AG08396 (cell line): ENCODE results near the gene MAP2K2.
"Not testable (repeated sequence)": the region's sequence is repeated elsewhere in the genome, so short reads cannot be mapped to it uniquely, and the experiment has no call there.

Source experiments
- DNase-seq: peaks from one replicate; pipeline ENCODE4 v3.0.0; 2012; ENCODE audit warnings: low spot score, mixed read lengths

MAP2K2 gene

GRCh38 chr19:4123615-4124568, at the start of gene MAP2K2:
TSS of gene MAP2K2 (minus strand) at chr19:4124122. CDS start at chr19:4123875, 247 bp downstream.
- peak; percentile 99 for DNase-seq

GRCh38 chr19:4172861-4173473, 49.0 kb upstream of the MAP2K2 start:
- peak; percentile 82 for DNase-seq

GRCh38 chr19:4171676-4172075, 47.8 kb upstream of the MAP2K2 start:
- DNase-seq = no peak

- no peak for DNase-seq
Observed at GRCh38 chr19:4164262-4164661, 40.3 kb upstream of the MAP2K2 start.

- DNase-seq = no peak
Observed at GRCh38 chr19:4161415-4162077, 37.6 kb upstream of the MAP2K2 start.

GRCh38 chr19:4157971-4158370, 34.0 kb upstream of the MAP2K2 start:
- not testable (repeated sequence) for DNase-seq

GRCh38 chr19:4157164-4157563, 33.2 kb upstream of the MAP2K2 start:
- no peak for DNase-seq

- DNase-seq = no peak
Observed at GRCh38 chr19:4154571-4155312, 30.8 kb upstream of the MAP2K2 start.

GRCh38 chr19:4152241-4152998, 28.5 kb upstream of the MAP2K2 start:
- DNase-seq = no peak

GRCh38 chr19:4151623-4152022, 27.7 kb upstream of the MAP2K2 start:
- DNase-seq = no peak

GRCh38 chr19:4149518-4150288, 25.8 kb upstream of the MAP2K2 start:
- no peak for DNase-seq

GRCh38 chr19:4144666-4145249, 20.8 kb upstream of the MAP2K2 start:
- peak; percentile 61 for DNase-seq

GRCh38 chr19:4142916-4143315, 19.0 kb upstream of the MAP2K2 start:
- DNase-seq = not testable (repeated sequence)

- peak; percentile 80 for DNase-seq
Observed at GRCh38 chr19:4140237-4140711, 16.4 kb upstream of the MAP2K2 start.

- DNase-seq = peak; percentile 74
Observed at GRCh38 chr19:4139614-4140236, 15.8 kb upstream of the MAP2K2 start.

- DNase-seq = no peak
Observed at GRCh38 chr19:4138445-4138844, 14.5 kb upstream of the MAP2K2 start.

- no peak for DNase-seq
Observed at GRCh38 chr19:4136680-4137088, 12.8 kb upstream of the MAP2K2 start.

- DNase-seq = not testable (repeated sequence)
Observed at GRCh38 chr19:4135386-4135785, 11.5 kb upstream of the MAP2K2 start.

GRCh38 chr19:4134351-4134750, 10.4 kb upstream of the MAP2K2 start:
- DNase-seq = no peak
